Measurements from ENCODE around the gene XPOT. TPM values are rescaled to one million over a fixed set of nuclear protein-coding genes. Genes with fewer than 3 reads are reported as not detected.
A peak's percentile ranks its signal among the peaks of the same experiment; 100 is the strongest.

The XPOT gene
- total and polyA plus RNA-seq, 2 donors (not counting 1 experiment from before 2014, with no cell fraction given) = 11.7 to 48.8 TPM

DNA sequence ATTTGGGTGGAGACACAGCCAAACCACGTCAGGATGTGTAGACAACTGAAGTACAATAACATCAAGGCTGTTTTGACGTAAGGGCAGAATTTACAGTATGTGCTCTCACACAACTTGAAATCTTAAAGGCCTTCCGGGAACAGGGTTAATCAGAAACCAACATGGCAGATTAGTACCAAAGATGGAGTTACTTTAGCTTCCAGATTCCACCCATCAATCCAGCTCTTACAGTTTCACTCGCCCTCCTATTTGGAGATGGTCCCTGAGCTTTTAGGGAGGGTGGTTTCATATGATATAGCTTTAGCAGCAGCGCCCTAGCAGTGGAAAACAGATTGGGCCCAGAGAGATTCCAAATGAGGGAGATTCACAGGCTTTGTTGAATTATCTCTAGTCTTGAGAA is 2.0 kb upstream of the XPOT start:
- intact Hi-C loops (cut with micrococcal nuclease) = loop anchor here (5.0 to 10.0 kb wide), 4 partner anchors 210 to 1903 kb away; partner anchors contain the start of genes HELB, RASSF3 and SRGAP1
- Histone ChIP-seq H3K4me1 (ENCODE audit: control insufficient read depth in 2 of 2, insufficient read depth in 2 of 2, low read length in 2 of 2) (peaks cover 5 to 12% of the 10 kb centered on the region in 2 donors), H3K9ac (ENCODE audit: low read length) (no peak overlapping the region), H3K9me3 (ENCODE audit: control extremely low read depth in 1 of 3, control insufficient read depth in 2 of 3, insufficient read depth in 1 of 3, low read length in 2 of 3) (no peaks in the 10 kb centered on the region), H3K4me3 (ENCODE audit: control extremely low read depth in 1 of 5, extremely low read depth in 1 of 5, insufficient read depth in 1 of 5, low read depth in 2 of 5, low read length in 4 of 5) (no peak overlapping the region), H3K27me3 (replicated peaks in 1 of 4; ENCODE audit: control extremely low read depth in 1 of 4, control insufficient read depth in 3 of 4, insufficient read depth in 4 of 4, low read length in 3 of 4) (no peaks in the 10 kb centered on the region), H3K4me2 (replicated peaks; ENCODE audit: low read depth, low read length, poor library complexity, severe bottlenecking) (no peak overlapping the region), H2AFZ (ENCODE audit: insufficient read depth, low read depth, low read length, poor library complexity, severe bottlenecking) (no peak overlapping the region), H4K20me1 (ENCODE audit: control insufficient read depth, insufficient read depth, low read length, poor library complexity, severe bottlenecking) (no peaks in the 10 kb centered on the region), H3K79me2 (ENCODE audit: control insufficient read depth, insufficient read depth, low read length) (peaks cover 23% of the 10 kb centered on the region), H3K27ac (ENCODE audit: low read length in 2 of 2) (no peak overlapping the region), H3K36me3 (replicated peaks in 1 of 2; ENCODE audit: control extremely low read depth in 1 of 2, control insufficient read depth in 1 of 2, extremely low read depth in 1 of 2, insufficient read depth in 2 of 2, low read length in 1 of 2) (no peaks in the 10 kb centered on the region)
- Mint-ChIP-seq H3K4me3 (no peak overlapping the region), H3K4me1 (peaks cover 15% of the 10 kb centered on the region), H3K9me3 (ENCODE audit: insufficient read depth) (no peaks in the 10 kb centered on the region), H3K27ac (no peak overlapping the region), H3K27me3 (peaks cover 8% of the 10 kb centered on the region)
- DNase-seq (no peak), ATAC-seq (ENCODE audit: low read depth) (no peak)
- WGBS (ENCODE audit: insufficient coverage) = 96% methylated on average over 5 of the region's 5 CpGs
- CTCF ChIA-PET = no interaction called here
- TF ChIP-seq EZH2 (IDR thresholded peaks at IDR 0.05; ENCODE audit: borderline replicate concordance, insufficient read depth, low read depth, low read length, poor library complexity, severe bottlenecking) = no peak
- TF ChIP-seq, protein P1, sequence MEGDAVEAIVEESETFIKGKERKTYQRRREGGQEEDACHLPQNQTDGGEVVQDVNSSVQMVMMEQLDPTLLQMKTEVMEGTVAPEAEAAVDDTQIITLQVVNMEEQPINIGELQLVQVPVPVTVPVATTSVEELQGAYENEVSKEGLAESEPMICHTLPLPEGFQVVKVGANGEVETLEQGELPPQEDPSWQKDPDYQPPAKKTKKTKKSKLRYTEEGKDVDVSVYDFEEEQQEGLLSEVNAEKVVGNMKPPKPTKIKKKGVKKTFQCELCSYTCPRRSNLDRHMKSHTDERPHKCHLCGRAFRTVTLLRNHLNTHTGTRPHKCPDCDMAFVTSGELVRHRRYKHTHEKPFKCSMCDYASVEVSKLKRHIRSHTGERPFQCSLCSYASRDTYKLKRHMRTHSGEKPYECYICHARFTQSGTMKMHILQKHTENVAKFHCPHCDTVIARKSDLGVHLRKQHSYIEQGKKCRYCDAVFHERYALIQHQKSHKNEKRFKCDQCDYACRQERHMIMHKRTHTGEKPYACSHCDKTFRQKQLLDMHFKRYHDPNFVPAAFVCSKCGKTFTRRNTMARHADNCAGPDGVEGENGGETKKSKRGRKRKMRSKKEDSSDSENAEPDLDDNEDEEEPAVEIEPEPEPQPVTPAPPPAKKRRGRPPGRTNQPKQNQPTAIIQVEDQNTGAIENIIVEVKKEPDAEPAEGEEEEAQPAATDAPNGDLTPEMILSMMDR (IDR thresholded peaks at IDR 0.05) = no peak
- POLR2A ChIA-PET = no interaction called here

DNA sequence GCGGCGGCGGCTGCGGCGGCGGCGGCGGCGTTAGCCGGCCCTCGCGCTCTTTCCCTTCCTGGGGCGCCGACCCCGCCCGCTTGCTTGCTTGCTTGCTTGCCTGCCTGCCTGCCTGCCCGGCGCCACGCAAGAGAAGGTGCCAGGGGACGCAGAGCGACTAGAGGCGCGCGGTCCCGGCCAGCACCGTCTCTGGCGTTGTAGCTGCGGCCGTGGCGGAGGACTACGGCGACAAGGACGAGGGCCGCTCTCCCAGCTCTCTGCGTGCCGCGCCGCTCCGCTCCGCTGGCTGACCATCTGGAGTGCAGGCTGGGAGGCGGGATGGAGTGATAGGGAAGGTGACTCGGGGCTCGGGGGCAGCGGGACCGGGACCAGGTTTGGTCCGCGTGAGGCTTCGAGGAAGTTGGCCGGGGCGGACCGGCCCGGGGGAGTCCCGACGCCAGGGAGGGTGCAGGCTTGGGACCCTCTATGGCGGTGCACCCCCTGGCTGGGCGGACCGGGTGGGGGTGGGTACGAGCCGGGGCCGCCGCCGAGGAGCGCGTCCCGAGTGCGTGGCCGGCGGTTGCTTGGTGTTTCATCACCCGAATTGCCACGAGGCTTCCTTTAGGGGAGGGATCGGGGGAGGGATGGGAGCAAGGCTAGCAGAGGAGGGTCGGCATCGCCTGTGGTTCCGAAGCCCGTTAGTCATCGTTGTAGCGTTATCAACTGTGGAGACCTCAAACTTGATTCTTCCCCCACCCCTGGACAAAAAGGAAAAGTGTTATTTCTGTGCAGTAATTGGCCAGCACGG is 471 bp downstream of the XPOT start:
- Histone ChIP-seq H3K36me3 (replicated peaks in 1 of 2; ENCODE audit: control extremely low read depth in 1 of 2, control insufficient read depth in 1 of 2, extremely low read depth in 1 of 2, insufficient read depth in 2 of 2, low read length in 1 of 2) (no peaks in the 10 kb centered on the region), H3K27ac (ENCODE audit: low read length in 2 of 2) (peak overlapping the region; percentile 71 to 80), H3K79me2 (ENCODE audit: control insufficient read depth, insufficient read depth, low read length) (peaks cover 26% of the 10 kb centered on the region), H2AFZ (ENCODE audit: insufficient read depth, low read depth, low read length, poor library complexity, severe bottlenecking) (peak overlapping the region; percentile 95), H3K9me3 (ENCODE audit: control extremely low read depth in 1 of 3, control insufficient read depth in 2 of 3, insufficient read depth in 1 of 3, low read length in 2 of 3) (no peaks in the 10 kb centered on the region), H3K27me3 (replicated peaks in 1 of 4; ENCODE audit: control extremely low read depth in 1 of 4, control insufficient read depth in 3 of 4, insufficient read depth in 4 of 4, low read length in 3 of 4) (no peaks in the 10 kb centered on the region), H3K4me2 (replicated peaks; ENCODE audit: low read depth, low read length, poor library complexity, severe bottlenecking) (peak overlapping the region; percentile 91), H3K4me1 (ENCODE audit: control insufficient read depth in 2 of 2, insufficient read depth in 2 of 2, low read length in 2 of 2) (peaks cover 5 to 12% of the 10 kb centered on the region in 2 donors), H3K9ac (ENCODE audit: low read length) (peak overlapping the region; percentile 91), H3K4me3 (ENCODE audit: control extremely low read depth in 1 of 5, extremely low read depth in 1 of 5, insufficient read depth in 1 of 5, low read depth in 2 of 5, low read length in 4 of 5) (peak overlapping the region; percentile 46 to 97 (median 91)), H4K20me1 (ENCODE audit: control insufficient read depth, insufficient read depth, low read length, poor library complexity, severe bottlenecking) (no peaks in the 10 kb centered on the region)
- H3K27me3 Mint-ChIP-seq = no peaks in the 10 kb centered on the region
- ChIA-PET POLR2A (no interaction called here), CTCF (no interaction called here)
- H3K4me3 Mint-ChIP-seq = peak overlapping the region; percentile 95
- H3K27ac Mint-ChIP-seq = peak overlapping the region; percentile 97
- under 1% methylated on average over 66 of the region's 78 CpGs for WGBS (ENCODE audit: insufficient coverage)
- no peaks in the 10 kb centered on the region for H3K9me3 Mint-ChIP-seq (ENCODE audit: insufficient read depth)
- DNase-seq (no peak), ATAC-seq (ENCODE audit: low read depth) (peak; percentile 14)
- peaks cover 15% of the 10 kb centered on the region for H3K4me1 Mint-ChIP-seq
- TF ChIP-seq, protein P1 (IDR thresholded peaks at IDR 0.05) = no peak
- TF ChIP-seq EZH2 (IDR thresholded peaks at IDR 0.05; ENCODE audit: borderline replicate concordance, insufficient read depth, low read depth, low read length, poor library complexity, severe bottlenecking) = no peak
- intact Hi-C loops (cut with micrococcal nuclease) = loop anchor here (1.0 to 10.0 kb wide), 8 partner anchors 48 to 1900 kb away; partner anchors contain the start of genes GNS, HELB, KICS2 and LLPH

Data from B cell (primary cell).